B cell (primary cell): ENCODE data around the gene CHRM2. TPM values are rescaled to one million over a fixed set of nuclear protein-coding genes. Genes with fewer than 3 reads are reported as not detected.

Source experiments
- ATAC-seq: fragments of 200-7000 bp; cut with Tn5 transposase; one replicate; pipeline ENCODE4 v1.10.0; 2021; ENCODE audit warnings: low read depth, mild to moderate bottlenecking, moderate number of reproducible peaks, moderate library complexity
- CTCF ChIA-PET: fragments of 350-600 bp; sonication (Branson Sonifier 250); formaldehyde crosslinking; loops from one replicate; lab custom pipeline; 2021; ENCODE audit warnings: antibody characterized with exemption, inconsistent platforms; lab: Charles Lee
- POLR2A ChIA-PET: fragments of 350-600 bp; sonication (Branson Sonifier 250); formaldehyde crosslinking; loops from one replicate; lab custom pipeline; 2021; ENCODE audit warnings: antibody characterized with exemption; lab: Charles Lee
- DNase-seq: peaks from one replicate; pipeline ENCODE4 v3.0.0; 2013
- H2AFZ ChIP-seq: 2 replicates; pipeline ENCODE4 v1.6.1; 2012; ENCODE audit warnings: mild to moderate bottlenecking, low read depth, low read length; ENCODE audit not compliant: insufficient read depth, poor library complexity, severe bottlenecking
- H3K27ac ChIP-seq, 2 donors: 1 replicate in 1 of 2; 2 replicates in 1 of 2; pipeline ENCODE4 v1.5.1; 2012 to 2013; ENCODE audit warnings: low read length in 2 of 2, mild to moderate bottlenecking in 2 of 2, moderate library complexity in 1 of 2
- H3K27me3 ChIP-seq, 4 experiments: fragments of 200-600 bp in 1 of 4; sonication (generic) in 1 of 4; replicated peaks in 1 of 4; 1 replicate in 2 of 4; 2 replicates in 2 of 4; pipeline versions ENCODE4 v1.6.1 to v1.7.0; 2013 to 2016; ENCODE audit warnings: low read length in 3 of 4, mild to moderate bottlenecking in 2 of 4, mixed read lengths in 1 of 4, moderate library complexity in 1 of 4; ENCODE audit not compliant: insufficient read depth in 4 of 4, control insufficient read depth in 3 of 4; ENCODE audit errors: control extremely low read depth in 1 of 4
- H3K36me3 ChIP-seq, 2 experiments: replicated peaks in 1 of 2; 1 replicate in 1 of 2; 2 replicates in 1 of 2; pipeline versions ENCODE4 v1.6.1 to v1.7.1; 2013; ENCODE audit warnings: low read length in 1 of 2; ENCODE audit not compliant: insufficient read depth in 2 of 2, control insufficient read depth in 1 of 2; ENCODE audit errors: control extremely low read depth in 1 of 2, extremely low read depth in 1 of 2
- H3K4me1 ChIP-seq, 2 donors: fragments of 200-600 bp in 1 of 2; sonication (generic) in 1 of 2; 1 replicate in 1 of 2; 2 replicates in 1 of 2; pipeline versions ENCODE4 v1.5.1 to v1.6.1; 2013 to 2017; ENCODE audit warnings: low read length in 2 of 2; ENCODE audit not compliant: control insufficient read depth in 2 of 2, insufficient read depth in 2 of 2
- H3K4me2 ChIP-seq: replicated peaks from 2 replicates; pipeline ENCODE3; 2012; ENCODE audit warnings: mild to moderate bottlenecking, low read depth, low read length; ENCODE audit not compliant: poor library complexity, severe bottlenecking
- H3K4me3 ChIP-seq, 5 experiments: fragments of 200-600 bp in 1 of 5; sonication (generic) in 1 of 5; 1 replicate in 3 of 5; 2 replicates in 2 of 5; pipeline versions ENCODE4 v1.5.1 to v1.7.0; 2011 to 2016; ENCODE audit warnings: low read length in 4 of 5, mild to moderate bottlenecking in 4 of 5, low read depth in 2 of 5, control low read depth in 1 of 5, moderate library complexity in 1 of 5; ENCODE audit not compliant: insufficient read depth in 1 of 5; ENCODE audit errors: control extremely low read depth in 1 of 5, extremely low read depth in 1 of 5
- H3K79me2 ChIP-seq: fragments of 200-600 bp; sonication (generic); one replicate; pipeline ENCODE4 v1.6.0; 2016; ENCODE audit warnings: low read length; ENCODE audit not compliant: control insufficient read depth, insufficient read depth
- H3K9ac ChIP-seq: fragments of 200-600 bp; sonication (generic); 2 replicates; pipeline ENCODE4 v1.6.1; 2017; ENCODE audit warnings: mild to moderate bottlenecking, low read length, moderate library complexity
- H3K9me3 ChIP-seq, 3 donors: one replicate each; pipeline versions ENCODE4 v1.6.1 to v1.7.1; 2013; ENCODE audit warnings: low read length in 2 of 3; ENCODE audit not compliant: control insufficient read depth in 2 of 3, insufficient read depth in 1 of 3; ENCODE audit errors: control extremely low read depth in 1 of 3
- H4K20me1 ChIP-seq: 2 replicates; pipeline ENCODE4 v1.6.0; 2012; ENCODE audit warnings: mild to moderate bottlenecking, low read length; ENCODE audit not compliant: insufficient read depth, control insufficient read depth, poor library complexity, severe bottlenecking
- H3K27ac Mint-ChIP-seq: one replicate; pipeline ENCODE4 v1.8.0; 2021; ENCODE audit warnings: mixed read lengths
- H3K27me3 Mint-ChIP-seq: one replicate; pipeline ENCODE4 v1.8.0; 2021; ENCODE audit warnings: mixed read lengths
- H3K4me1 Mint-ChIP-seq: one replicate; pipeline ENCODE4 v1.8.0; 2021; ENCODE audit warnings: mixed read lengths
- H3K4me3 Mint-ChIP-seq: one replicate; pipeline ENCODE4 v1.8.0; 2021; ENCODE audit warnings: mixed read lengths
- H3K9me3 Mint-ChIP-seq: one replicate; pipeline ENCODE4 v1.8.0; 2022; ENCODE audit warnings: mixed read lengths; ENCODE audit not compliant: insufficient read depth
- CTCF ChIP-seq: fragments of 200-600 bp; IDR thresholded peaks from one replicate; pipeline ENCODE4 v1.8.0; 2022; ENCODE audit warnings: antibody characterized with exemption, mild to moderate bottlenecking
- EZH2 ChIP-seq: IDR thresholded peaks from 2 replicates; pipeline ENCODE4 v1.6.1; 2012; ENCODE audit warnings: borderline replicate concordance, low read depth, mild to moderate bottlenecking, moderate library complexity, low read length; ENCODE audit not compliant: insufficient read depth, poor library complexity, severe bottlenecking
- WGBS: methylation state at CpG from one replicate; pipeline ENCODE4 v1.1.5; 2013; ENCODE audit warnings: missing lambda C conversion rate; ENCODE audit not compliant: insufficient coverage; 5-methylcytosine and 5-hydroxymethylcytosine counted together
- intact Hi-C: fragments of 100-400 bp; cut with micrococcal nuclease; formaldehyde crosslinking; loops from one replicate; pipeline ENCODE4 v1.10.0; 2022
- polyA plus RNA-seq: library from polyadenylated mRNA; depleted of rRNA; stranded (reverse); fragments of >200 nt; gene quantifications from 2 replicates; pipeline ENCODE4 v1.2.3, GENCODE V29; 2012
- total RNA-seq, 2 donors: library from RNA; stranded (reverse); fragments of 120-200 nt in 1 of 2; gene quantifications; 1 replicate in 1 of 2; 2 replicates in 1 of 2; pipeline versions ENCODE4 v1.2.3 to v1.2.4, GENCODE V29; 2013 to 2022

CHRM2 gene
- total and polyA plus RNA-seq, 2 donors (not counting 1 experiment from before 2014, with no cell fraction given), result not detected

- H3K4me2 ChIP-seq, result no peak overlapping the region
- no peaks in the 10 kb centered on the region for H3K4me1 ChIP-seq
- ATAC-seq (no peak), DNase-seq (no peak)
- H4K20me1 ChIP-seq, result no peaks in the 10 kb centered on the region
- no CpG with 5 or more reads among the region's 2 CpGs for WGBS
- no peaks in the 10 kb centered on the region for H3K27me3 ChIP-seq
- no peak overlapping the region for H3K4me3 ChIP-seq
- no peaks in the 10 kb centered on the region for H3K27me3 Mint-ChIP-seq
- TF ChIP-seq EZH2 (no peak), CTCF (no peak)
- no peaks in the 10 kb centered on the region for H3K36me3 ChIP-seq
- no peak overlapping the region for H3K27ac Mint-ChIP-seq
- H3K9me3 Mint-ChIP-seq, result peaks cover 2% of the 10 kb centered on the region
- POLR2A ChIA-PET, result no interaction called here
- H3K27ac ChIP-seq, result no peak overlapping the region
- H3K9me3 ChIP-seq, result no peaks in the 10 kb centered on the region
- H2AFZ ChIP-seq, result no peak overlapping the region
- H3K4me3 Mint-ChIP-seq, result no peak overlapping the region
- H3K9ac ChIP-seq, result no peak overlapping the region
- H3K79me2 ChIP-seq, result no peaks in the 10 kb centered on the region
- intact Hi-C loops, result no loop called here
- no peaks in the 10 kb centered on the region for H3K4me1 Mint-ChIP-seq
- CTCF ChIA-PET, result no interaction called here
These were observed 170.3 kb downstream of the CHRM2 start for GRCh38 chr7:137038706-137039105.

GRCh38 chr7:137040745-137041144 lies 172.3 kb downstream of the CHRM2 start:
- DNase-seq (no peak), ATAC-seq (no peak)
- TF ChIP-seq EZH2 (no peak), CTCF (no peak)
- Histone ChIP-seq H2AFZ (no peak overlapping the region), H3K4me2 (no peak overlapping the region), H3K27ac (no peak overlapping the region), H3K9ac (no peak overlapping the region), H4K20me1 (no peaks in the 10 kb centered on the region), H3K36me3 (no peaks in the 10 kb centered on the region), H3K4me3 (no peak overlapping the region), H3K79me2 (no peaks in the 10 kb centered on the region), H3K4me1 (no peaks in the 10 kb centered on the region), H3K9me3 (no peaks in the 10 kb centered on the region), H3K27me3 (no peaks in the 10 kb centered on the region)
- Mint-ChIP-seq H3K4me3 (no peak overlapping the region), H3K9me3 (peaks cover 4% of the 10 kb centered on the region), H3K4me1 (no peaks in the 10 kb centered on the region), H3K27me3 (no peaks in the 10 kb centered on the region), H3K27ac (no peak overlapping the region)
- 92% methylated on average over 6 of the region's 7 CpGs for WGBS
- intact Hi-C loops, result no loop called here
- ChIA-PET POLR2A (no interaction called here), CTCF (no interaction called here)
